Nephron progenitor cell (in vitro differentiated cells): Measurements from ENCODE around the gene LAD1.

Experiments
- DNase-seq: peaks from one replicate; pipeline ENCODE4 v3.0.0; 2021
- H3K27ac Mint-ChIP-seq: 2 replicates; pipeline ENCODE4 v1.8.0; 2021; ENCODE audit warnings: mild to moderate bottlenecking, moderate library complexity, mixed read lengths
- H3K27me3 Mint-ChIP-seq: 2 replicates; pipeline ENCODE4 v1.8.0; 2021; ENCODE audit warnings: mild to moderate bottlenecking, low read depth, mixed read lengths; ENCODE audit not compliant: poor library complexity
- H3K36me3 Mint-ChIP-seq: 2 replicates; pipeline ENCODE4 v1.8.0; 2021; ENCODE audit warnings: low read depth, mixed read lengths
- H3K4me1 Mint-ChIP-seq: 2 replicates; pipeline ENCODE4 v1.8.0; 2021; ENCODE audit warnings: mixed read lengths
- H3K4me3 Mint-ChIP-seq: 2 replicates; pipeline ENCODE4 v1.8.0; 2021; ENCODE audit warnings: mild to moderate bottlenecking, moderate library complexity, mixed read lengths
- H3K9me3 Mint-ChIP-seq: 2 replicates; pipeline ENCODE4 v1.8.0; 2021; ENCODE audit warnings: mild to moderate bottlenecking, moderate library complexity, mixed read lengths
- TF ChIP-seq, protein P1 (sequence below): fragments of 200-600 bp; sonication (generic); IDR thresholded peaks from 2 replicates; pipeline ENCODE4 v1.5.0; 2021; ENCODE audit warnings: antibody characterized with exemption

Gene LAD1

GRCh38 chr1:201364808-201365105, 34.4 kb downstream of the LAD1 start:
- H3K4me1 Mint-ChIP-seq, result peaks cover 29% of the 10 kb centered on the region
- no peaks in the 10 kb centered on the region for H3K9me3 Mint-ChIP-seq
- H3K27me3 Mint-ChIP-seq, result peaks cover 22% of the 10 kb centered on the region

GRCh38 chr1:201363467-201363866, 35.7 kb downstream of the LAD1 start:
- no peaks in the 10 kb centered on the region for H3K9me3 Mint-ChIP-seq
- DNase-seq, result no peak
- TF ChIP-seq, protein P1, sequence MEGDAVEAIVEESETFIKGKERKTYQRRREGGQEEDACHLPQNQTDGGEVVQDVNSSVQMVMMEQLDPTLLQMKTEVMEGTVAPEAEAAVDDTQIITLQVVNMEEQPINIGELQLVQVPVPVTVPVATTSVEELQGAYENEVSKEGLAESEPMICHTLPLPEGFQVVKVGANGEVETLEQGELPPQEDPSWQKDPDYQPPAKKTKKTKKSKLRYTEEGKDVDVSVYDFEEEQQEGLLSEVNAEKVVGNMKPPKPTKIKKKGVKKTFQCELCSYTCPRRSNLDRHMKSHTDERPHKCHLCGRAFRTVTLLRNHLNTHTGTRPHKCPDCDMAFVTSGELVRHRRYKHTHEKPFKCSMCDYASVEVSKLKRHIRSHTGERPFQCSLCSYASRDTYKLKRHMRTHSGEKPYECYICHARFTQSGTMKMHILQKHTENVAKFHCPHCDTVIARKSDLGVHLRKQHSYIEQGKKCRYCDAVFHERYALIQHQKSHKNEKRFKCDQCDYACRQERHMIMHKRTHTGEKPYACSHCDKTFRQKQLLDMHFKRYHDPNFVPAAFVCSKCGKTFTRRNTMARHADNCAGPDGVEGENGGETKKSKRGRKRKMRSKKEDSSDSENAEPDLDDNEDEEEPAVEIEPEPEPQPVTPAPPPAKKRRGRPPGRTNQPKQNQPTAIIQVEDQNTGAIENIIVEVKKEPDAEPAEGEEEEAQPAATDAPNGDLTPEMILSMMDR, result no peak
- H3K4me1 Mint-ChIP-seq, result peaks cover 26% of the 10 kb centered on the region
- H3K27me3 Mint-ChIP-seq, result peaks cover 17% of the 10 kb centered on the region
- no peaks in the 10 kb centered on the region for H3K36me3 Mint-ChIP-seq
- no peak overlapping the region for H3K4me3 Mint-ChIP-seq
- H3K27ac Mint-ChIP-seq, result peak overlapping the region; percentile 20

More at GRCh38 chr1:201364808-201365105, 34.4 kb downstream of the LAD1 start:
- H3K4me3 Mint-ChIP-seq, result no peak overlapping the region
- no peak for DNase-seq
- TF ChIP-seq, protein P1, result no peak
- no peak overlapping the region for H3K27ac Mint-ChIP-seq
- no peaks in the 10 kb centered on the region for H3K36me3 Mint-ChIP-seq

DNA sequence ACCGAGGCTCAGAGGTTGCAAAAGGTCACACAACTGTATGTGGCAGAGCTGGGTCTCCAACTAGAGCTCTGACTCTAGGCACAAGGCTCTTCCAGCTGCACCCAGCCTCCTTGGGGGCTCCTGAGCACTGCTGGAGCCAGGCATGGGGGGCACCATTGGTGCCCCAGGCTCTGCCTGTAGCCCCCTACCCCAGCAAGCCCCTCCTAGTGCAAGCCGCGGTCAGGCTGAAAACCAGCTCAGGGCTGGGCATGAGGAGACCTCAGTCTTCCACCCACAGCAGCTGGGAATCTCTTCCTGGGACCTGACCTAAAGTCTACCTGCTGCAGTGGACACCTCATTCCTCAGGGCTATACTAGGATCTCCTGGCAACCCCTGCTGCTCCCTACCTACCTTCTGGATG, 36.2 kb downstream of the LAD1 start:
- Mint-ChIP-seq H3K4me3 (no peak overlapping the region), H3K36me3 (no peaks in the 10 kb centered on the region), H3K9me3 (no peaks in the 10 kb centered on the region), H3K27ac (no peak overlapping the region), H3K4me1 (peaks cover 26% of the 10 kb centered on the region), H3K27me3 (peaks cover 16% of the 10 kb centered on the region)
- TF ChIP-seq, protein P1, result no peak
- DNase-seq, result no peak

- DNase-seq, result peak; percentile 73
- peaks cover 10% of the 10 kb centered on the region for H3K27me3 Mint-ChIP-seq
- no peak overlapping the region for H3K4me3 Mint-ChIP-seq
- H3K4me1 Mint-ChIP-seq, result peaks cover 26% of the 10 kb centered on the region
- no peaks in the 10 kb centered on the region for H3K36me3 Mint-ChIP-seq
- H3K9me3 Mint-ChIP-seq, result no peaks in the 10 kb centered on the region
- no peak overlapping the region for H3K27ac Mint-ChIP-seq
- TF ChIP-seq, protein P1, result peak; percentile 87
Observed at GRCh38 chr1:201361652-201362504, 37.2 kb downstream of the LAD1 start.

- no peak overlapping the region for H3K27ac Mint-ChIP-seq
- TF ChIP-seq, protein P1, result no peak
- H3K36me3 Mint-ChIP-seq, result no peaks in the 10 kb centered on the region
- peaks cover 26% of the 10 kb centered on the region for H3K4me1 Mint-ChIP-seq
- H3K9me3 Mint-ChIP-seq, result no peaks in the 10 kb centered on the region
- H3K27me3 Mint-ChIP-seq, result peaks cover 10% of the 10 kb centered on the region
- no peak overlapping the region for H3K4me3 Mint-ChIP-seq
- DNase-seq, result no peak
Observed at GRCh38 chr1:201360901-201361651, 38.0 kb downstream of the LAD1 start.
